Dendritic cell treated with granulocyte-macrophage colony-stimulating factor and Interleukin-4, amounts not matched to agents 40 ng/mL and 50 ng/mL, for 4 days (primary cell): ENCODE results near the gene AGBL4.

ENCODE experiments used
- H3K27ac Mint-ChIP-seq: one replicate; pipeline ENCODE4 v1.8.0; 2022; ENCODE audit warnings: mild to moderate bottlenecking, mixed read lengths
- H3K27me3 Mint-ChIP-seq: one replicate; pipeline ENCODE4 v1.8.0; 2022; ENCODE audit warnings: mild to moderate bottlenecking, mixed read lengths
- H3K36me3 Mint-ChIP-seq: one replicate; pipeline ENCODE4 v1.8.0; 2022; ENCODE audit warnings: low read depth, mixed read lengths
- H3K4me1 Mint-ChIP-seq: one replicate; pipeline ENCODE4 v1.8.0; 2022; ENCODE audit warnings: low read depth, mixed read lengths
- H3K4me3 Mint-ChIP-seq: one replicate; pipeline ENCODE4 v1.8.0; 2022; ENCODE audit warnings: mild to moderate bottlenecking, moderate library complexity, mixed read lengths
- H3K9me3 Mint-ChIP-seq: one replicate; pipeline ENCODE4 v1.8.0; 2022; ENCODE audit warnings: mixed read lengths
- intact Hi-C: fragments of 100-400 bp; cut with micrococcal nuclease; formaldehyde crosslinking; loops from one replicate; pipeline ENCODE4 v1.15.0; 2022

Gene AGBL4

GRCh38 chr1:48644905-48645605 lies 1378.7 kb downstream of the AGBL4 start:
- no peaks in the 10 kb centered on the region for H3K27me3 Mint-ChIP-seq
- no peak overlapping the region for H3K4me3 Mint-ChIP-seq
- intact Hi-C loops: no loop called here
- H3K4me1 Mint-ChIP-seq: no peaks in the 10 kb centered on the region
- no peaks in the 10 kb centered on the region for H3K9me3 Mint-ChIP-seq
- H3K27ac Mint-ChIP-seq: no peak overlapping the region
- H3K36me3 Mint-ChIP-seq: no peaks in the 10 kb centered on the region

- no peak overlapping the region for H3K27ac Mint-ChIP-seq
- no peaks in the 10 kb centered on the region for H3K9me3 Mint-ChIP-seq
- intact Hi-C loops: no loop called here
These were observed 1379.4 kb downstream of the AGBL4 start for GRCh38 chr1:48644190-48644900.

DNA sequence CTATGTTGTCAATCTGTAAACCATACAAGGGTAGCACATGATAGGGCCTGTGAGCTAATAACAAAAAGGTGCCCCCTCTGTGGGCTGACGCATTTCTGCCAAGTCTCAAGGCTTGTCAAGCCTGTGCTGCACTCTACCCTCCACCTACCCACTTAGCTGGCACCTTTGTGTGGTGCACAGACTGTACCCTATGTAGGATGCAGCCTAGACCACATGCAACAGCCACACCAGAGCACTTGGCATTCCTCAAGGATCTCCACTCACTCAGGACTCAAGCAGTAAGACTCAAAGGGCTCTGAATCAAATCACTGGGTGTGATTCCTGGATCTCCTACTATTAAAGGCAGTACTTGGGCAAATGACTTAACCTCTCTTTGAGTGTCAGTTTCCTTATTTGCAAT lies 1380.6 kb downstream of the AGBL4 start:
- Mint-ChIP-seq H3K4me3 (no peak overlapping the region), H3K36me3 (no peaks in the 10 kb centered on the region), H3K4me1 (no peaks in the 10 kb centered on the region), H3K27ac (no peak overlapping the region), H3K9me3 (no peaks in the 10 kb centered on the region), H3K27me3 (no peaks in the 10 kb centered on the region)
- intact Hi-C loops: no loop called here

More at GRCh38 chr1:48644190-48644900, 1379.4 kb downstream of the AGBL4 start:
- no peaks in the 10 kb centered on the region for H3K36me3 Mint-ChIP-seq
- H3K27me3 Mint-ChIP-seq: no peaks in the 10 kb centered on the region
- no peak overlapping the region for H3K4me3 Mint-ChIP-seq
- H3K4me1 Mint-ChIP-seq: no peaks in the 10 kb centered on the region

- Mint-ChIP-seq H3K36me3 (no peaks in the 10 kb centered on the region), H3K4me1 (no peaks in the 10 kb centered on the region), H3K4me3 (no peak overlapping the region), H3K9me3 (no peaks in the 10 kb centered on the region), H3K27ac (no peak overlapping the region), H3K27me3 (no peaks in the 10 kb centered on the region)
- intact Hi-C loops: no loop called here
These were observed 1382.8 kb downstream of the AGBL4 start for GRCh38 chr1:48640836-48641492.

DNA sequence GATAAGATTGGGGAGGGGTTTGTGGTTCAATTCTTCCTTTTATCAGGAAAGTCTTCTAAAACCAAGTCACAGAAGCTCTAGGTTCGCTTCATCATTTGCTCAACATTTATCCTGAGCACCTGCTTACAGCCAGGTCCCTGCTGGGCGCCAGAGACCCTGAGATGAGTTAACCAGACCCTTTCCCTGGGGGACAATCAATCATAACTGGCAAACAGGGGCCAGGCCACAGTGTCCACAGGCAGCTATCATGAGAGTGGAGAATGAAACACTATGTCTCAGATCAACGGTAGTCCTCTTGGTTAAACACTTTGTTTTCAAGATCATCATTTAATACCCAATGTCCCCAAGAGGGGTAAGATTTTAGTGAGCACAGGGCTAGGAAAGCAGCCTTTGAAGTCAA lies 1393.9 kb downstream of the AGBL4 start:
- Mint-ChIP-seq H3K27ac (no peak overlapping the region), H3K4me1 (peaks cover 5% of the 10 kb centered on the region), H3K9me3 (no peaks in the 10 kb centered on the region), H3K36me3 (no peaks in the 10 kb centered on the region), H3K27me3 (peaks cover 1% of the 10 kb centered on the region), H3K4me3 (no peak overlapping the region)
- intact Hi-C loops: no loop called here

DNA sequence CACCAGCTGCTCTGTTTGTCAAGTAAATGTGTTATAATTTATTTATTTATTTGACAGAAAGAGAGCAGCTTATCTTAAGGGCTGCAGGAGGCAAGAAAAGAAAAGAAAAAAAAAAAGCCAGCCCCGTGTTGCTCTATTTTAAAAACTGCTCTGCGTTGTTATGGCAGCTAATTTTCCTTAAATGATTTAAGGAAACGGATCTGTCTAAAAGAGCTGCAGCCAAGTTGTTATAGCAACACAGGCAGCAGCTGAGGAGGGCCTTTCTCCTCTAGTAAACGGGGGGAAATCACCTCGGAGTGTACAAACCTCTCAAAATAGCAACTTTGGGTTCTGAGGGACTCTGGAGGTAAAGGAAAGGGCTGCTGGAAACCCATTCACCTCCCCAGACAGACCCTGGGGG lies 1396.3 kb downstream of the AGBL4 start:
- no peak overlapping the region for H3K27ac Mint-ChIP-seq
- H3K9me3 Mint-ChIP-seq: no peaks in the 10 kb centered on the region
- H3K27me3 Mint-ChIP-seq: peaks cover 1% of the 10 kb centered on the region
- no peaks in the 10 kb centered on the region for H3K36me3 Mint-ChIP-seq
- intact Hi-C loops: no loop called here
- H3K4me3 Mint-ChIP-seq: no peak overlapping the region
- peaks cover 4% of the 10 kb centered on the region for H3K4me1 Mint-ChIP-seq

DNA sequence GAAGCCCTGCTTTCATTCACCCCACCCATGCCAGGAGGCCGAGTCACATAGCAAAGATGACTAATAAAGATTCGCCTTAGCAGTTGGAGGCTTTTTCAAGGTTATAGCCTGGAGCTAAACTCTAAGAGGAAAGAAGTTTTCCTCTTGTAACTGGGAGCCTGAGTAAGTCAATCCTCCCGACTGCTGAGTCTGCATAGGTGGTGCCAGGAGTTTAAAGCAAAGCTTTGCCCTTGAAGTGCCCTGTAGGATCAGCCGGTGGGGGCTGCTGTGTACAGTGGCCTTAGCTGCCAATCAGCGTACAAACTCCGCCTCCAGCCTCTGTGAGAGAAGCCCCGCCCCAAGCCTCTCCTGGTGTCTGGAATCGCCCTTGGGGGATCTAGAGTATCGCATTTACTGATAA lies 1404.2 kb downstream of the AGBL4 start:
- Mint-ChIP-seq H3K27me3 (no peaks in the 10 kb centered on the region), H3K4me3 (no peak overlapping the region), H3K9me3 (no peaks in the 10 kb centered on the region), H3K4me1 (peaks cover 30% of the 10 kb centered on the region), H3K27ac (no peak overlapping the region), H3K36me3 (no peaks in the 10 kb centered on the region)
- intact Hi-C loops: no loop called here

DNA sequence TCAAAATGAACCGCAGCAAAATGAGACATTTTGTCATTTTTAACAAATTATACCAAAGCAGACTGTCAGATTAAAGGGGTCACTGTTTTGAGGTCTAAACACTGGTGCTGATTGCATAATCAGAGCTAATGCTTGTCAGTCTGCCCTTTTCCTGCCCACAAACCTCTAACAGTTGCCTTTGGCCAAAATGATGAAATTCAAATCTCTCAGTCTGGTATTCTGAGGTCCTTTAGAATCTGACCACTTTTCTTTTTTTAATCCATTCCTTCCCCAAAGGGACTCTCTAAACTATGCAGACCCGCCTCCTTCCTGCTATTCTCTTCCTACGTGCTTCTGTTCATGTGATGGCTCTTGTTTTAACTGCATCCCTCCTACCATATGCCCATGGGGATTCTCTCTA lies 1406.5 kb downstream of the AGBL4 start:
- Mint-ChIP-seq H3K36me3 (no peaks in the 10 kb centered on the region), H3K9me3 (no peaks in the 10 kb centered on the region), H3K4me1 (peaks cover 32% of the 10 kb centered on the region), H3K27ac (no peak overlapping the region), H3K4me3 (no peak overlapping the region), H3K27me3 (no peaks in the 10 kb centered on the region)
- intact Hi-C loops: no loop called here

- Mint-ChIP-seq H3K4me1 (peaks cover 32% of the 10 kb centered on the region), H3K27me3 (no peaks in the 10 kb centered on the region)
- intact Hi-C loops: no loop called here
These were observed 1407.0 kb downstream of the AGBL4 start for GRCh38 chr1:48616710-48617109.

GRCh38 chr1:48611841-48612240 lies 1411.9 kb downstream of the AGBL4 start:
- H3K27ac Mint-ChIP-seq: no peak overlapping the region
- no peaks in the 10 kb centered on the region for H3K9me3 Mint-ChIP-seq
- no peak overlapping the region for H3K4me3 Mint-ChIP-seq
- H3K4me1 Mint-ChIP-seq: peaks cover 18% of the 10 kb centered on the region
- no peaks in the 10 kb centered on the region for H3K36me3 Mint-ChIP-seq
- no peaks in the 10 kb centered on the region for H3K27me3 Mint-ChIP-seq
- intact Hi-C loops: no loop called here

More at GRCh38 chr1:48616710-48617109, 1407.0 kb downstream of the AGBL4 start:
- H3K27ac Mint-ChIP-seq: no peak overlapping the region
- no peaks in the 10 kb centered on the region for H3K36me3 Mint-ChIP-seq
- no peak overlapping the region for H3K4me3 Mint-ChIP-seq
- H3K9me3 Mint-ChIP-seq: no peaks in the 10 kb centered on the region

DNA sequence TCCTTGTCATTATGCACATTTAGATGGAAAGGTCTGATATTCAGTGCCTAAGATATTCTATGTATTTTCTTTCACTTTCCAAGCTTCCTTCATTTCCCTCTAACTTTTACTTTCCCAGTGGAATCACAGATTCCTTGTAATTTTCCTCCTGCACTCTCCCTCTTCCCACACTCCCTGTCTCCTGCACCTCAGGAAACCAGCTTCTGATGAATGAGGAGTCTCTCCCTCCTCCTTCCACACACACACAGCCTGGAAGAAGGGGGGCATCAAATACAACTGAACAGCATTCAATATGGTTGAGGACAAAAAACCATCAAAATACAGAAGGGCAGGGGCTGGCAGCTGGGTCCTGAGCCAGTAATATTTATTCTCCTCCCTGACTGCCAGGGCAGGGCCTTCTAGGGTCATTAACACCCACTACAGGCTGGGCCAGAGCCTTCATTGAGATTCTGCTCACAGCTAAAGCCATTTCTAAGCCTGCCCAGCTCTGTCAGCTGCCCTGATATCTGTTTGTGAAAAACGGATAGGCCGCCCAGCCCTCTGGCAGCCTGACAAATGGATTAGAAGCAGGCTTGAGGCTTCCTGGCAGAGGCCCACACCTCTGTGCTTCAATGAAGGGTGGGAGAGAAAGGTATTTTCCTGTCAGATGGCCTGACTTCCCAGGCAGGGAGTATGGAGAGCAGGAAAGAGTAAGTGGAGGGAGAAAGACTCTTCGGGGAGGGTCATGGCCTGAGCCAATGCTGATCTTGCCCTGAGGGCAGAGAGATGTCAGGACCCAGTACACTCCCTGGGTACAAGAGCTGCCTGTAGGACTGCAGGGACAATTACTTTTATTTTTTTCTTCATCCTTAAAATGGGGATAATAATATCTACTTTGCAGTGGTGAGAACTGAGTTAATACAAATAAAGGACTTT lies 1412.9 kb downstream of the AGBL4 start:
- Mint-ChIP-seq H3K4me1 (peaks cover 13% of the 10 kb centered on the region), H3K9me3 (no peaks in the 10 kb centered on the region), H3K27me3 (no peaks in the 10 kb centered on the region), H3K36me3 (no peaks in the 10 kb centered on the region), H3K27ac (no peak overlapping the region), H3K4me3 (no peak overlapping the region)
- intact Hi-C loops: no loop called here

DNA sequence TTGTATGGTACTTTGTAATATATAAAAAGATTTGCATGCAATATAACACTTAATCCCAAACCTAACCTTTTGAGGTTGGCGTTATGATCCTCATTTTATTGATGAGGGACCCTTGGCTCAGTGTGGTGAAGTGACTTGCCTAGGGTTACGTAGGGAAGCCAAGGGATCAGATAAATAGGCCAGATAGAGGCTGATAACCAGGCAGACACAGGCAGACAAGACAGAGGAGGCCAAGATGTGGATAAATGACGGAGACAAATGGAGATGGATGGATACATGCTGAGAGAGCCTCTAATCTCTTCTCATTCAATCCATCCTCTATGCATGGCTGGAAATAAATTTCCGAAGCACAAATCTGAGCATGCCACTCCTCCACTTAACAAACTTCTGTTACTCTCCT lies 1414.9 kb downstream of the AGBL4 start:
- H3K9me3 Mint-ChIP-seq: no peaks in the 10 kb centered on the region
- peaks cover 4% of the 10 kb centered on the region for H3K4me1 Mint-ChIP-seq
- no peak overlapping the region for H3K27ac Mint-ChIP-seq
- intact Hi-C loops: no loop called here
- no peaks in the 10 kb centered on the region for H3K36me3 Mint-ChIP-seq
- H3K27me3 Mint-ChIP-seq: no peaks in the 10 kb centered on the region
- H3K4me3 Mint-ChIP-seq: no peak overlapping the region

- no peak overlapping the region for H3K4me3 Mint-ChIP-seq
- H3K4me1 Mint-ChIP-seq: peaks cover 15% of the 10 kb centered on the region
- H3K27me3 Mint-ChIP-seq: no peaks in the 10 kb centered on the region
- H3K36me3 Mint-ChIP-seq: no peaks in the 10 kb centered on the region
- no peaks in the 10 kb centered on the region for H3K9me3 Mint-ChIP-seq
- intact Hi-C loops: no loop called here
- no peak overlapping the region for H3K27ac Mint-ChIP-seq
These were observed 1420.5 kb downstream of the AGBL4 start for GRCh38 chr1:48603222-48603621.
